ENCODE results near the gene RTTN.

DNA sequence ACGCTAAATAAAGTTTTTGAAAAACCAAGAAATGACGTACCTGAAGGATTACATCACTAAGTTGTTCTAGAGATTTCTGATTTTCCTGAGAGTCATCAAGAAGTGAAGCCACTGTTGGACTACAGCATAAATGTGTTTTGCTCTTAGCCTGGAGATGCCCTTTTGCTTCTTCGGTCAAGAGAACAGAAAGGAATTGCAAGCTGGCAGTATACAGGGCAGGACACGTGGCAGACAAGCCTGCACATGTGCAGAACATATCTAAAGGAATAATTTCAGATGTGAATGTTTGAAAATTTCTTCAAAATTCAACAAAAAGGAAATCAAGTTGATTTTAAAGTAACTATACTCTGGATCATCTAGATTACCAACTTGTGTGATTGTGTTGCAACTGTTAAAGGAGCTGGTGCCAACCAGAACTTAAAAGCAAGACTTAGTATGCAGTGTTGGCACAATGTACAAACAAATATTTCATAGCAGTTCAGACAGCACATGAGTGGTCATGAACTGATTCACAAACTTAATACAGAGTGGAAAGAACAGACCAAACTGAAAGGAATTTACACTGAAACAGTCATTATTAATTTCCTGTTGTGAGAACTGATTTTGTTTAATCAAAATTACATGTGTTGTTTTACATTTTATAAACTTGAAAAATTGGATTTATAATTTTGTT is 157.4 kb downstream of the RTTN start:
- TF ChIP-seq, protein P1, sequence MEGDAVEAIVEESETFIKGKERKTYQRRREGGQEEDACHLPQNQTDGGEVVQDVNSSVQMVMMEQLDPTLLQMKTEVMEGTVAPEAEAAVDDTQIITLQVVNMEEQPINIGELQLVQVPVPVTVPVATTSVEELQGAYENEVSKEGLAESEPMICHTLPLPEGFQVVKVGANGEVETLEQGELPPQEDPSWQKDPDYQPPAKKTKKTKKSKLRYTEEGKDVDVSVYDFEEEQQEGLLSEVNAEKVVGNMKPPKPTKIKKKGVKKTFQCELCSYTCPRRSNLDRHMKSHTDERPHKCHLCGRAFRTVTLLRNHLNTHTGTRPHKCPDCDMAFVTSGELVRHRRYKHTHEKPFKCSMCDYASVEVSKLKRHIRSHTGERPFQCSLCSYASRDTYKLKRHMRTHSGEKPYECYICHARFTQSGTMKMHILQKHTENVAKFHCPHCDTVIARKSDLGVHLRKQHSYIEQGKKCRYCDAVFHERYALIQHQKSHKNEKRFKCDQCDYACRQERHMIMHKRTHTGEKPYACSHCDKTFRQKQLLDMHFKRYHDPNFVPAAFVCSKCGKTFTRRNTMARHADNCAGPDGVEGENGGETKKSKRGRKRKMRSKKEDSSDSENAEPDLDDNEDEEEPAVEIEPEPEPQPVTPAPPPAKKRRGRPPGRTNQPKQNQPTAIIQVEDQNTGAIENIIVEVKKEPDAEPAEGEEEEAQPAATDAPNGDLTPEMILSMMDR (IDR thresholded peaks at IDR 0.05) = no peak
- no peak for TF ChIP-seq POLR2A (IDR thresholded peaks at IDR 0.05)

All from body of pancreas (tissue), 4 donors.